LNCaP clone FGC (cell line): ENCODE results near the gene DCPS.
A peak's percentile ranks its signal among the peaks of the same experiment; 100 is the strongest.
"Not testable (repeated sequence)": the region's sequence is repeated elsewhere in the genome, so short reads cannot be mapped to it uniquely, and the experiment has no call there.

Experiments
- DNase-seq: peaks from one replicate; pipeline ENCODE4 v3.0.0-alpha.2; 2011; ENCODE audit warnings: low read depth
- H3K4me3 ChIP-seq: 2 replicates; pipeline ENCODE4 v1.5.1; 2011; ENCODE audit warnings: mild to moderate bottlenecking, low read depth, low read length, control low read depth
- CTCF ChIP-seq: IDR thresholded peaks from 2 replicates; pipeline ENCODE4 v1.5.1; 2012; ENCODE audit warnings: mild to moderate bottlenecking; ENCODE audit not compliant: control insufficient read depth, insufficient read depth; ENCODE audit errors: extremely low read depth

Gene DCPS

GRCh38 chr11:126307706-126308105, 3.8 kb downstream of the DCPS start:
- H3K4me3 ChIP-seq, result no peak overlapping the region
- 0 out of 2 replicates have a peak, but pooled peaks have one; percentile 12 for TF ChIP-seq CTCF
- no peak for DNase-seq

- TF ChIP-seq CTCF, result no peak
- no peak for DNase-seq
- no peak overlapping the region for H3K4me3 ChIP-seq
Measured at GRCh38 chr11:126308271-126308671, 4.4 kb downstream of the DCPS start.

GRCh38 chr11:126308771-126309170, 4.9 kb downstream of the DCPS start:
- H3K4me3 ChIP-seq, DNase-seq: not testable (repeated sequence)

- no peak overlapping the region for H3K4me3 ChIP-seq
- TF ChIP-seq CTCF, result peak; percentile 95
- DNase-seq, result no peak
Measured at GRCh38 chr11:126310200-126310991, 6.5 kb downstream of the DCPS start.

- TF ChIP-seq CTCF, result no peak
- no peak overlapping the region for H3K4me3 ChIP-seq
- DNase-seq, result no peak
Measured at GRCh38 chr11:126310992-126311310, 7.1 kb downstream of the DCPS start.

- TF ChIP-seq CTCF, result no peak
- DNase-seq, result no peak
- no peak overlapping the region for H3K4me3 ChIP-seq
Measured at GRCh38 chr11:126311401-126312291, 7.8 kb downstream of the DCPS start.

- no peak overlapping the region for H3K4me3 ChIP-seq
Measured at GRCh38 chr11:126312961-126313360, 9.1 kb downstream of the DCPS start.

More at GRCh38 chr11:126312961-126313360, 9.1 kb downstream of the DCPS start:
- DNase-seq, result no peak
- no peak for TF ChIP-seq CTCF
